IMR-90 (cell line): ENCODE results near the gene ZNF592. TPM values are rescaled to one million over a fixed set of nuclear protein-coding genes. Genes with fewer than 3 reads are reported as not detected.
A peak's percentile ranks its signal among the peaks of the same experiment; 100 is the strongest.

Experiments
- ATAC-seq: fragments of 200-7000 bp; cut with Tn5 transposase; 2 replicates; pipeline ENCODE4 v1.9.1; 2020; ENCODE audit warnings: low read depth, mild to moderate bottlenecking, moderate library complexity
- BruUV-seq: library from RNA; stranded (reverse); fragments of 400-500 nt; replicated peaks from 2 replicates; lab custom pipeline; 2021; lab: Mats Ljungman, UMichigan
- CTCF ChIA-PET: fragments of 300-600 bp; formaldehyde crosslinking; extraction: SDS; loops from one replicate; lab custom pipeline; 2021; ENCODE audit warnings: antibody characterized with exemption; lab: Yijun Ruan, JAX
- POLR2A ChIA-PET: fragments of 300-600 bp; sonication (Branson Sonifier 250); formaldehyde crosslinking; loops from one replicate; lab custom pipeline; 2022; ENCODE audit warnings: antibody characterized with exemption; ENCODE audit not compliant: unreplicated experiment; lab: Charles Lee
- DNase-seq: peaks from one replicate; pipeline ENCODE4 v3.0.0; 2013
- H2AFZ ChIP-seq: replicated peaks from 2 replicates; pipeline ENCODE3; 2013; ENCODE audit warnings: low read length, mild to moderate bottlenecking; ENCODE audit not compliant: poor library complexity
- H2AK5ac ChIP-seq: 2 replicates; pipeline ENCODE4 v1.6.1; 2013; ENCODE audit warnings: low read depth, low read length, inconsistent platforms
- H2AK9ac ChIP-seq: replicated peaks from 2 replicates; pipeline ENCODE3; 2013; ENCODE audit warnings: mild to moderate bottlenecking, low read depth, low read length, moderate library complexity; ENCODE audit not compliant: poor library complexity
- H2BK120ac ChIP-seq: 2 replicates; pipeline ENCODE4 v1.6.1; 2013; ENCODE audit warnings: low read depth, low read length, inconsistent platforms
- H2BK15ac ChIP-seq: 3 replicates; pipeline ENCODE4 v1.6.1; 2013; ENCODE audit warnings: low read depth, low read length, inconsistent platforms
- H2BK20ac ChIP-seq: 2 replicates; pipeline ENCODE4 v1.6.1; 2013; ENCODE audit warnings: low read depth, mild to moderate bottlenecking, inconsistent platforms, low read length, moderate library complexity
- H2BK5ac ChIP-seq: 2 replicates; pipeline ENCODE4 v1.6.1; 2013; ENCODE audit warnings: mild to moderate bottlenecking, low read depth, low read length, inconsistent platforms; ENCODE audit not compliant: poor library complexity, severe bottlenecking
- H3K14ac ChIP-seq: replicated peaks from 2 replicates; pipeline ENCODE4 v1.6.1; 2013; ENCODE audit warnings: low read depth, low read length, inconsistent platforms
- H3K18ac ChIP-seq: 2 replicates; pipeline ENCODE4 v1.6.1; 2013; ENCODE audit warnings: low read depth, low read length, control low read depth
- H3K23ac ChIP-seq: 2 replicates; pipeline ENCODE4 v1.6.1; 2013; ENCODE audit warnings: low read depth, low read length, inconsistent platforms
- H3K27ac ChIP-seq: 2 replicates; pipeline ENCODE4 v1.5.1; 2013; ENCODE audit warnings: mild to moderate bottlenecking, control low read depth, low read length; ENCODE audit not compliant: insufficient read depth
- H3K27me3 ChIP-seq: 2 replicates; pipeline ENCODE4 v1.6.1; 2013; ENCODE audit warnings: low read length; ENCODE audit not compliant: control insufficient read depth, insufficient read depth
- H3K36me3 ChIP-seq: 2 replicates; pipeline ENCODE4 v1.6.1; 2013; ENCODE audit warnings: low read length, mixed read lengths; ENCODE audit not compliant: control insufficient read depth, insufficient read depth
- H3K4ac ChIP-seq: 2 replicates; pipeline ENCODE4 v1.6.1; 2013; ENCODE audit warnings: low read depth, low read length, inconsistent platforms
- H3K4me1 ChIP-seq: 2 replicates; pipeline ENCODE4 v1.6.1; 2013; ENCODE audit warnings: low read length, mixed read lengths; ENCODE audit not compliant: control insufficient read depth, insufficient read depth
- H3K4me2 ChIP-seq: 2 replicates; pipeline ENCODE4 v1.6.1; 2013; ENCODE audit warnings: low read depth, mild to moderate bottlenecking, control low read depth, low read length, moderate library complexity
- H3K4me3 ChIP-seq: 2 replicates; pipeline ENCODE4 v1.5.1; 2013; ENCODE audit warnings: low read depth, mild to moderate bottlenecking, control low read depth, low read length, moderate library complexity; ENCODE audit not compliant: insufficient read depth
- H3K56ac ChIP-seq: 2 replicates; pipeline ENCODE4 v1.6.1; 2013; ENCODE audit warnings: low read length, inconsistent platforms; ENCODE audit not compliant: insufficient read depth; ENCODE audit errors: extremely low read depth
- H3K79me1 ChIP-seq, 2 experiments: 2 replicates each; pipeline ENCODE4 v1.6.1; 2013; ENCODE audit warnings: low read length in 2 of 2, inconsistent platforms in 1 of 2, low read depth in 1 of 2
- H3K9ac ChIP-seq: 2 replicates; pipeline ENCODE4 v1.6.1; 2013; ENCODE audit warnings: low read depth, low read length, control low read depth
- H3K9me1 ChIP-seq: 2 replicates; pipeline ENCODE4 v1.6.1; 2013; ENCODE audit warnings: low read length, inconsistent platforms; ENCODE audit not compliant: insufficient read depth
- H3K9me3 ChIP-seq: 2 replicates; pipeline ENCODE4 v1.6.1; 2013; ENCODE audit warnings: low read length; ENCODE audit not compliant: control insufficient read depth, insufficient read depth
- H4K20me1 ChIP-seq: 2 replicates; pipeline ENCODE4 v1.6.1; 2013; ENCODE audit warnings: low read length, inconsistent platforms; ENCODE audit not compliant: insufficient read depth
- H4K5ac ChIP-seq: 2 replicates; pipeline ENCODE4 v1.6.1; 2013; ENCODE audit warnings: mild to moderate bottlenecking, low read depth, low read length, control low read depth
- H4K8ac ChIP-seq, 2 experiments: 2 replicates each; pipeline ENCODE4 v1.6.1; 2013; ENCODE audit warnings: low read depth in 2 of 2, low read length in 2 of 2, control low read depth in 1 of 2, inconsistent platforms in 1 of 2
- H4K91ac ChIP-seq: 2 replicates; pipeline ENCODE4 v1.6.1; 2013; ENCODE audit warnings: low read depth, low read length, inconsistent platforms; ENCODE audit not compliant: insufficient read depth
- NFE2L2 ChIP-seq: fragments of 150-350 bp; IDR thresholded peaks from 2 replicates; pipeline ENCODE4 v1.6.1; 2016; ENCODE audit warnings: low read depth, mild to moderate bottlenecking, low read length
- WGBS, 2 experiments: methylation state at CpG; one replicate each; pipeline versions ENCODE4 v1.1.5 to v1.1.7; 2013; ENCODE audit warnings: missing lambda C conversion rate in 2 of 2; ENCODE audit not compliant: insufficient read length in 1 of 2; ENCODE audit errors: extremely low coverage in 2 of 2; 5-methylcytosine and 5-hydroxymethylcytosine counted together
- dilution Hi-C: fragments of 300-500 bp; cut with HindIII; formaldehyde crosslinking; loops from one replicate; pipeline ENCODE4 v1.14.3; 2018; ENCODE audit warnings: low sequenced_read_pairs; ENCODE audit not compliant: unreplicated experiment
- in situ Hi-C: fragments of 300-500 bp; cut with MboI; formaldehyde crosslinking; loops from 3 replicates; pipeline ENCODE4 v1.14.3; 2019; ENCODE audit warnings: low sequenced_read_pairs, inconsistent platforms, mixed read lengths
- intact Hi-C: fragments of 100-400 bp; cut with micrococcal nuclease; formaldehyde crosslinking; loops from 2 replicates; pipeline ENCODE4 v1.10.0; 2022
- polyA plus RNA-seq, 3 experiments: library from polyadenylated mRNA; depleted of rRNA; stranded (reverse); fragments of >200 nt; gene quantifications; 2 replicates each; pipeline ENCODE4 v1.2.3, GENCODE V29; 2012; ENCODE audit warnings: low replicate concordance in 1 of 3
- total RNA-seq: library from RNA; depleted of rRNA; stranded (reverse); fragments of >200 nt; gene quantifications from 2 replicates; pipeline ENCODE4 v1.2.3, GENCODE V29; 2012

The ZNF592 gene
- total and polyA plus RNA-seq, 2 of the 4 experiments (the other 2 are of a cell fraction) = 4.3 to 10.2 TPM

DNA sequence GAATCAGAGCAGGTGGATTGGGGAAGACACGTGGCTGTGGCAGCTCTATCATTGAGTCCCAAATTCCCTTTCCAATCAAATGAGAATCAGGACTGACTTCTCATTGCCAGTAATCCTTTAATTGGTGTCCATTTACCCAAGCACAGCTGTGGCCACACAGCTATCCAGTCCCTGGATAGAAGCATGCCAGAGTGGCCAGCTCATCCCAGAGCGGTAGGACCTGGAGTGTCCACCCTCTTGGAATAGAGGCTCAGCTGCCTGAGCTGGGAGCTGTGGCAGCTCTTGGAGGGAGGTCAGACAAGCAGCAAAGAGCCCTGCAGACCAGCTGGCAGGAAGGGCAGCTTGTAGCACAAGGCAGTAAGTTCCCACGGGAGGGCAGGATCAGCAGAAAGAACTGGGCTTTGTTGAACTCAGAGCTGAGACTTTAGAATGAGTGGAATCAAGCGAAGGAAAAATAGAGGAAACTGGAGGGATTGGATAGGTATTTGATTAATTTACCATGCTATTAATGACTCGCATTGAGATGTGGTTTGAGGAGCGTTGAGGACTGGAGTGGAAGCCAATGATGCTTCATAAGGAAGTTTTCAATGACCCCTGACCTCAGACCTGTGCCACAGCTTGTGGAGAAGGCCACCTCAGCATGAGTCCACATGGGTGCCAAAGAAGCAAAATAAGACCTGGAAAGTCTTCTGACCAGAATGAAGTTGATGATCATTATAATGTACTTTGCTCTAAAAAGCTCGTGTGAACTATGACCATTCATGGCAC is 61.9 kb downstream of the ZNF592 start:
- in situ Hi-C loops (no loop called here), intact Hi-C loops (no loop called here), dilution Hi-C loops (no loop called here)
- no peak overlapping the region for H3K9ac ChIP-seq
- no peak overlapping the region for H4K5ac ChIP-seq
- WGBS, 2 experiments = 63% methylated on average over 3 of the region's 7 CpGs; no CpG with 5 or more reads in 1 of the 2 experiments
- H3K56ac ChIP-seq = no peak overlapping the region
- no peak for TF ChIP-seq NFE2L2
- no peak overlapping the region for H4K91ac ChIP-seq
- no peak overlapping the region; the same call in 1 of the 2 replicates for H3K14ac ChIP-seq
- peak overlapping the region; percentile 9 for H2AFZ ChIP-seq
- no peak overlapping the region for H3K18ac ChIP-seq
- peaks cover 3% of the 10 kb centered on the region; the same call in 1 of the 2 replicates for H3K36me3 ChIP-seq
- 0 out of 2 replicates have a peak, but pooled peaks cover 8% of the 10 kb centered on the region for H4K20me1 ChIP-seq
- H3K4me2 ChIP-seq = no peak overlapping the region; the same call in 1 of the 2 replicates
- H2BK20ac ChIP-seq = no peak overlapping the region
- H2BK5ac ChIP-seq = no peak overlapping the region
- peaks cover 8% of the 10 kb centered on the region for H3K9me1 ChIP-seq
- no peak overlapping the region for H3K23ac ChIP-seq
- ATAC-seq = peak; percentile 75
- ChIA-PET CTCF (interaction anchor here (0.5 to 1.1 kb wide), 3 partner anchors 9 to 315 kb away, joined by 3 read pairs; no protein-coding TSS in a partner anchor), POLR2A (no interaction called here)
- H3K27me3 ChIP-seq = no peaks in the 10 kb centered on the region
- no peak overlapping the region for H2BK120ac ChIP-seq
- no peaks in the 10 kb centered on the region for H3K79me1 ChIP-seq
- H3K27ac ChIP-seq = no peak overlapping the region
- H4K8ac ChIP-seq = no peak overlapping the region
- H2BK15ac ChIP-seq = no peak overlapping the region
- no TSS peak for BruUV-seq
- peak overlapping the region; percentile 30 for H2AK9ac ChIP-seq
- H3K4me3 ChIP-seq = no peak overlapping the region
- H3K4ac ChIP-seq = no peak overlapping the region
- peaks cover 2% of the 10 kb centered on the region; the same call in 1 of the 2 replicates for H3K4me1 ChIP-seq
- H3K9me3 ChIP-seq = no peaks in the 10 kb centered on the region
- H2AK5ac ChIP-seq = no peak overlapping the region
- DNase-seq = peak; percentile 62
